Smooth muscle cell (in vitro differentiated cells): ENCODE results near the gene PRMT7. TPM values are rescaled to one million over a fixed set of nuclear protein-coding genes. Genes with fewer than 3 reads are reported as not detected.

Source experiments
- DNase-seq: peaks from one replicate; lab custom pipeline; 2025; ENCODE audit not compliant: unreplicated experiment; lab: John Stamatoyannopoulos, UW
- H2AFZ ChIP-seq: fragments of 200-600 bp; sonication (generic); 2 replicates; pipeline ENCODE4 v1.6.0; 2016; ENCODE audit warnings: antibody characterized with exemption, low read depth, mild to moderate bottlenecking
- H3F3A ChIP-seq: fragments of 200-600 bp; sonication (generic); 2 replicates; pipeline ENCODE4 v1.6.0; 2017; ENCODE audit warnings: antibody characterized with exemption, low read depth
- H3K27ac ChIP-seq: fragments of 200-600 bp; sonication (generic); 2 replicates; pipeline ENCODE4 v1.5.1; 2016; ENCODE audit warnings: low read depth, mild to moderate bottlenecking
- H3K27me3 ChIP-seq: fragments of 200-600 bp; sonication (generic); 2 replicates; pipeline ENCODE4 v1.6.1; 2016; ENCODE audit warnings: low read depth, mild to moderate bottlenecking
- H3K36me3 ChIP-seq: fragments of 200-600 bp; sonication (generic); 2 replicates; pipeline ENCODE4 v1.5.1; 2016; ENCODE audit warnings: low read depth
- H3K4me1 ChIP-seq: fragments of 200-600 bp; sonication (generic); 2 replicates; pipeline ENCODE4 v1.5.1; 2016; ENCODE audit warnings: low read depth
- H3K4me2 ChIP-seq: fragments of 200-600 bp; sonication (generic); 2 replicates; pipeline ENCODE4 v1.6.0; 2016; ENCODE audit warnings: mild to moderate bottlenecking
- H3K4me3 ChIP-seq: fragments of 200-600 bp; sonication (generic); 2 replicates; pipeline ENCODE4 v1.5.1; 2016; ENCODE audit warnings: mild to moderate bottlenecking
- H3K79me2 ChIP-seq: fragments of 200-600 bp; sonication (generic); 2 replicates; pipeline ENCODE4 v1.6.0; 2016; ENCODE audit warnings: low read depth, mild to moderate bottlenecking
- H3K9ac ChIP-seq: fragments of 200-600 bp; sonication (generic); 2 replicates; pipeline ENCODE4 v1.6.0; 2016; ENCODE audit warnings: low read depth
- H3K9me3 ChIP-seq: fragments of 200-600 bp; sonication (generic); replicated peaks from 2 replicates; pipeline ENCODE4 v1.5.1; 2016; ENCODE audit warnings: low read depth
- H4K20me1 ChIP-seq: fragments of 200-600 bp; sonication (generic); 2 replicates; pipeline ENCODE4 v1.6.0; 2016; ENCODE audit warnings: low read depth
- WGBS: methylation state at CpG from one replicate; pipeline ENCODE4 v1.1.7; 2016; ENCODE audit warnings: low lambda C conversion rate; 5-methylcytosine and 5-hydroxymethylcytosine counted together
- polyA plus RNA-seq: library from polyadenylated mRNA; unstranded; fragments of >200 nt; fragmentation: Nextera tagmentation; extraction: Ambion mirVana; gene quantifications from 2 replicates; pipeline ENCODE4 v1.2.1, GENCODE V29; 2016
- total RNA-seq: library from RNA; depleted of rRNA; stranded (reverse); fragments of >200 nt; gene quantifications from 2 replicates; pipeline ENCODE4 v1.2.3, GENCODE V29; 2014
- TF ChIP-seq, protein P1 (sequence below): fragments of 200-600 bp; sonication (generic); IDR thresholded peaks from 2 replicates; pipeline ENCODE4 v1.5.1; 2017; ENCODE audit warnings: borderline replicate concordance, mild to moderate bottlenecking, antibody characterized with exemption; ENCODE audit not compliant: insufficient read depth, poor library complexity, severe bottlenecking

Gene PRMT7
- total and polyA plus RNA-seq, 2 experiments from 2014 or later, result 22.1 to 25.4 TPM

DNA sequence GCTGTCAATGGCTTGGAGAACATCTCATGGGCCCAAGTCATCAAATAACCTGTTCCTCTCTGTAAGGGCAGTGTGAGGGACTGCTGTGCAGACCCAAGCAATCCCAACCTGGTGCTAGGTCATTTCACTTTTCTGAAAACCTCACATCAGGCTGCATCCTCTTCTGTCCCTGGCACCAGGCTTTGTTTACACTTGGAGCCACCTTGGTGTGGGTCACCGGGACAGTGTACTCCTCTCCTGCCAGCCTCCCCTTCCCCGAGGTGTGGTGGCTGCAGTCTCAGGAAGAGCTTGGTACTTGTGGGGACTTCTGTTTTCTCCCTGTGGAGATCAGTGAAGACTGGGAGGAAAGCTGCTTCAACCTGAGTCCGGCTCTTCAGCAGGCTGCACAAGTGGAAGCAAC is 12.5 kb upstream of the PRMT7 start:
- peaks cover 81% of the 10 kb centered on the region for H4K20me1 ChIP-seq
- peak overlapping the region; percentile 62 for H3K27ac ChIP-seq
- peaks cover 33% of the 10 kb centered on the region for H3F3A ChIP-seq
- TF ChIP-seq, protein P1, sequence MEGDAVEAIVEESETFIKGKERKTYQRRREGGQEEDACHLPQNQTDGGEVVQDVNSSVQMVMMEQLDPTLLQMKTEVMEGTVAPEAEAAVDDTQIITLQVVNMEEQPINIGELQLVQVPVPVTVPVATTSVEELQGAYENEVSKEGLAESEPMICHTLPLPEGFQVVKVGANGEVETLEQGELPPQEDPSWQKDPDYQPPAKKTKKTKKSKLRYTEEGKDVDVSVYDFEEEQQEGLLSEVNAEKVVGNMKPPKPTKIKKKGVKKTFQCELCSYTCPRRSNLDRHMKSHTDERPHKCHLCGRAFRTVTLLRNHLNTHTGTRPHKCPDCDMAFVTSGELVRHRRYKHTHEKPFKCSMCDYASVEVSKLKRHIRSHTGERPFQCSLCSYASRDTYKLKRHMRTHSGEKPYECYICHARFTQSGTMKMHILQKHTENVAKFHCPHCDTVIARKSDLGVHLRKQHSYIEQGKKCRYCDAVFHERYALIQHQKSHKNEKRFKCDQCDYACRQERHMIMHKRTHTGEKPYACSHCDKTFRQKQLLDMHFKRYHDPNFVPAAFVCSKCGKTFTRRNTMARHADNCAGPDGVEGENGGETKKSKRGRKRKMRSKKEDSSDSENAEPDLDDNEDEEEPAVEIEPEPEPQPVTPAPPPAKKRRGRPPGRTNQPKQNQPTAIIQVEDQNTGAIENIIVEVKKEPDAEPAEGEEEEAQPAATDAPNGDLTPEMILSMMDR, result no peak
- no peak overlapping the region for H2AFZ ChIP-seq
- no peak overlapping the region for H3K9ac ChIP-seq
- no peaks in the 10 kb centered on the region for H3K27me3 ChIP-seq
- no peaks in the 10 kb centered on the region for H3K9me3 ChIP-seq
- WGBS, result 99% methylated on average over 3 of the region's 3 CpGs
- peak overlapping the region; percentile 38 for H3K4me2 ChIP-seq
- no peak for DNase-seq
- no peaks in the 10 kb centered on the region for H3K79me2 ChIP-seq
- H3K4me1 ChIP-seq, result peaks cover 4% of the 10 kb centered on the region
- no peak overlapping the region for H3K4me3 ChIP-seq
- H3K36me3 ChIP-seq, result peaks cover 7% of the 10 kb centered on the region

DNA sequence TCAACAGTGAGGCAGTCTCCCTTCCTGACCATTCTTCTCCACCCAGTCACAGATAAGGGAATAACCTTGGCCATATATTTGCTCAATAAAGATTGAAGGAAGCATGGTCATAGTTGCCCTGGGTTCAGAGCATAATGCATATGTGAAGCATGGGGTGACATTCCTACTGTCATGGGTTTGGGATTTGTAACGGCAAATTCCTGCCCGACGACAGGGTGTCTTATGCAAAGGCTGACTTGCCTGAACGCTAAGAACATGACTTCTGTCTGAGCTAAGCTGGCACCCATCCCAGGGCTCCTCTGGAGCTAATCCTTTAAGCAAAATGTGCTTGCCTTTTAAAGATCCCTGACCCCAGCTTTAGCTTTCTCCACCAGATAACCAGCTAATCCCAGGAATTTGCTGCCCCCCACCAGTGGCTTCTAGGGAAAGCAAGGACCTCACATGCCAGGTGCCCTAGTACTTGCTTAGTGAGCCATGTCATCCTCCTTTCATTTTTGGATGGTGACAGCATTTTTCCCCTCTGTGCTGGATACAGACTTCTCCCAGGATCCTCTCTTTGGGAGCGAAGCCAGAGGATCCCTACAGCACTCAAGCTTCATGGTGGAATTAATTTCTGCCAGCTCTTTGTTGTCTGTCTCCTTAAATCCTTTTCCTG is 11.8 kb upstream of the PRMT7 start:
- Histone ChIP-seq H3K4me1 (peaks cover 4% of the 10 kb centered on the region), H3F3A (peaks cover 33% of the 10 kb centered on the region), H4K20me1 (peaks cover 79% of the 10 kb centered on the region), H3K4me3 (no peak overlapping the region), H3K36me3 (peaks cover 7% of the 10 kb centered on the region), H3K27me3 (no peaks in the 10 kb centered on the region), H3K79me2 (no peaks in the 10 kb centered on the region), H3K27ac (peak overlapping the region; percentile 62), H2AFZ (no peak overlapping the region), H3K4me2 (peak overlapping the region; percentile 38), H3K9ac (no peak overlapping the region), H3K9me3 (no peaks in the 10 kb centered on the region)
- DNase-seq, result peak; percentile 10
- WGBS, result 24% methylated on average over 5 of the region's 5 CpGs
- TF ChIP-seq, protein P1, result no peak

DNA sequence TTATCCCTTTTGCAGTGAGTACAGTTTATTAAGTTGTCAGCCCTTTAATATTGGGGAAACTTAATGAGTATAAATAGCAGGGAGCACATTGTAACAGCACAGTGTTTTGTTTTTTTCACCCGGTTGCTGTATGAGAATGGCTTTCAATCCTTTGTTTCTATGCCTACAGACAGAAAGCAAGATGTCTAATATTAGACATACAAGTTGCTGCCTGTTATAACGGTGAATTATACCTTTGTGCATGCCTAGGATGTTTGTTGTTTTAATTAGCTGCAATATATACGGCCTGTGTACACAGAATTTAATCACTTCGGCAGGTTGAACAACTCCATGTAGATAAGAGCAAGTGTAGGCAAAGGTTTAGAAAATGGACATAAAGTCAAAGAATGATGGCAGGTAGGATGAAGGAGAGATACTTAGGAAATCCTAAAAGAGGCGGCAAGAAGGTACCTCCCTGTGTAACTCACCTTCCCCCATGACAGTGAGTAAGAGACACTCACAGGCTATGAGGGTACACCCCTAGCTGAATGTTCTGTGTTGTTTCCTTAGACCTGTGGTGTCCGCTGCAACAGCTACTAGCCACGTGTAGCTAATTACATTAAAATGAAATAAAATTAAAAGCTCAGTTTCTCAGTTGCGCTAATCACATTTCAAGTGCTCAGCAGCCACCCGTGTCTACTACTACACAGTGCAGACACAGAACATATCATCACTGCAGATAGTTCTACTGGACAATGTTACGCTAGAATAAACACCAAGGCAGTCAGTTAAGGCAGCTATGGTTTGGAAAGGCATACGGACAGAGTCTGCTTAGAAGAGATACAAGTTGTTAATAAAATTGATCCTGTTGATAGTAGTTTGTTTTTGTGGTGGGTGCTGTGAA is 11.0 kb upstream of the PRMT7 start:
- Histone ChIP-seq H3K36me3 (peaks cover 7% of the 10 kb centered on the region), H3K4me2 (peak overlapping the region; percentile 38), H3K27ac (peak overlapping the region; percentile 62), H3K79me2 (no peaks in the 10 kb centered on the region), H3K4me1 (peaks cover 4% of the 10 kb centered on the region), H3K4me3 (no peak overlapping the region), H3K9ac (no peak overlapping the region), H3K27me3 (no peaks in the 10 kb centered on the region), H4K20me1 (peaks cover 79% of the 10 kb centered on the region), H3K9me3 (no peaks in the 10 kb centered on the region), H2AFZ (no peak overlapping the region), H3F3A (peaks cover 33% of the 10 kb centered on the region)
- WGBS, result 76% methylated on average over 11 of the region's 11 CpGs
- DNase-seq, result no peak
- TF ChIP-seq, protein P1, result no peak
